ENCODE results near the gene CD34.

Gene CD34

DNA sequence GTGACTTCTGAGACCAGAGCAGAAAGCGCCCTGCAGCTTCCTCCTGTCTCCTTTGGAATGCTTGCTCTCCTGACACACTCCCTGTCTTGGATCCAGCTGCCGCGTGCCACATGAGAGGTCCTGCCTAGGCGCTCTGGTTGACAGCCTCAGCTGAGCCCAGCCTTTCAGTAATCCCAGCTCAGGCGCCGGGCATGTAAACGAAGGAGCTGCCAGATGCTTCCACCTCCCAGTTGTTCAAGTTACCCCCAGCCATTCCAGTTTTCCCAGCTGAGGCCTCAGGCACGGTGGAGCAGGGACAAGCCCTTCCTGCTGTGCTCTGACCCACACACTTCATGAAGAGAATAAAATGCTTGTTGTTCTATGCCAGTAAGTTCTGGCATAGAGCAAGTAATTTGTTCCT lies 14.3 kb upstream of the CD34 start:
- TF ChIP-seq CTCF (conservative IDR thresholded peaks at IDR 0.05) = no peak
- peak overlapping the region; percentile 34; the same call in 1 of the 2 replicates for H3K27ac ChIP-seq

GRCh38 chr1:207923561-207923960 lies 12.6 kb upstream of the CD34 start:
- H3K27ac ChIP-seq = no peak overlapping the region
- TF ChIP-seq CTCF (conservative IDR thresholded peaks at IDR 0.05) = no peak

DNA sequence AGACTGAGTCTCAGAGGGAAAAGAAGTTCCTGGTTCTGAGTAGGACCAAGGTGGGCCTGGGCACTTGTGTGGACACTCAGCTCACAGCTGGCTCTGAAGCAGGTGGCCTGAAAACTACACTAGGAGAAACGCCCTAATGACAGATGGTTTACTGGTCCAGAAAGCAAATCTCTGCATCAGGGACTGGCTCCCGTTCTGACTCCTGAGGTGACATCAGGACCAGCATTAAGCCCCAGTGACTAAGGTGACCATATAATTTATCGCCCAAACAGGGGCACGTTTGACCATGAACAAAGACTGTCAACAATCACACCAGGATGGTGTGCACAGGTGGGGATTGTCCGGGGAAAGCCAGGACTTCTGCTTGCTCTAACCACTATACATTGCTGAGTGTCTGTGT lies 12.2 kb upstream of the CD34 start:
- TF ChIP-seq CTCF (conservative IDR thresholded peaks at IDR 0.05) = no peak
- no peak overlapping the region for H3K27ac ChIP-seq

- no peak overlapping the region for H3K27ac ChIP-seq
- no peak for TF ChIP-seq CTCF (conservative IDR thresholded peaks at IDR 0.05)
Measured at GRCh38 chr1:207922554-207922953, 11.6 kb upstream of the CD34 start.

- no peak for TF ChIP-seq CTCF (conservative IDR thresholded peaks at IDR 0.05)
- H3K27ac ChIP-seq = no peak overlapping the region
Measured at GRCh38 chr1:207921321-207921720, 10.4 kb upstream of the CD34 start.

DNA sequence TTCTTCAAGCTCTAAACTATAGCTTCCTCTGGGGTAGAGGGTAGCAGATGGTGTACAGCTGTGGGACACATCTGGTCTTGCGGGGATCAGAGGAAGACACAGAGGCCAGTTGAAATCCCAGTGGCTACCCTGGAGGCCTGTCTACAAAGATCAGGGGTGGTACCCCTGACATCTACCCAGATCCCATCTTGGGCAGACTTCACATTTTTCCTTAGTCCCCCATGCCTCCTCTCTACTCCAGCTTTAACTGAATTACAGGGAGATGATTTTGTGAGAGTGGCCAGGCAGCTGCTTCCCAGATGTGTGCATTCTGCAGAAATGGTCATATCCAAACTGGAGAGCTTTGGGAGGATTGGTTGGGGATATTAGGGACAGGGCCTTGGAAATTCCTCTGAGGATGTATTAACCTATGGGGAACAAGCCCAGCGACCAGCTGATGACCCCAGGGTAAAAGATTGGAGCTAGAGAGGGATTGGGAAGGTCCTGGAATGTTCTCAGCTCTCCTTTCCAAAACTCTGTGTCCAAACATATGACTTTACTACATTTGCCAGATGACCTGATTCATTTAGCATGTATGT lies 9.6 kb upstream of the CD34 start:
- H3K27ac ChIP-seq = no peak overlapping the region
- no peak for TF ChIP-seq CTCF (conservative IDR thresholded peaks at IDR 0.05)

GRCh38 chr1:207919523-207920170 lies 8.7 kb upstream of the CD34 start:
- H3K27ac ChIP-seq = no peak overlapping the region

More at GRCh38 chr1:207919523-207920170, 8.7 kb upstream of the CD34 start:
- TF ChIP-seq CTCF (conservative IDR thresholded peaks at IDR 0.05) = no peak

All from VCaP (cell line).